Coronary artery (tissue), 2 donors: ENCODE data around the gene CEP41.

Experiments
- DNase-seq: peaks from one replicate; pipeline ENCODE4 v3.0.0-alpha.2; 2017; ENCODE audit warnings: low spot score
- H3K27ac ChIP-seq, 2 donors: fragments of 200-600 bp; sonication (generic); one replicate each; pipeline ENCODE4 v1.5.1; 2016 to 2019
- H3K4me3 ChIP-seq: fragments of 200-600 bp; sonication (generic); 2 replicates; pipeline ENCODE4 v1.5.1; 2016; ENCODE audit warnings: mild to moderate bottlenecking, moderate library complexity
- CTCF ChIP-seq: fragments of 200-600 bp; sonication (generic); IDR thresholded peaks from one replicate; pipeline ENCODE4 v1.5.1; 2019; ENCODE audit warnings: antibody characterized with exemption

Gene CEP41

GRCh38 chr7:130396109-130396508 lies 44.7 kb downstream of the CEP41 start:
- H3K27ac ChIP-seq, result no peak overlapping the region
- TF ChIP-seq CTCF, result no peak
- H3K4me3 ChIP-seq, result no peak overlapping the region
- DNase-seq, result no peak

- no peak for DNase-seq
- TF ChIP-seq CTCF, result no peak
- H3K27ac ChIP-seq, result no peak overlapping the region
- H3K4me3 ChIP-seq, result no peak overlapping the region
Observed at GRCh38 chr7:130395421-130395820, 45.4 kb downstream of the CEP41 start.

- Histone ChIP-seq H3K27ac (no peak overlapping the region), H3K4me3 (no peak overlapping the region)
- no peak for DNase-seq
- TF ChIP-seq CTCF, result no peak
Observed at GRCh38 chr7:130394421-130395195, 46.2 kb downstream of the CEP41 start.

GRCh38 chr7:130393841-130394411 lies 46.9 kb downstream of the CEP41 start:
- no peak overlapping the region for H3K27ac ChIP-seq
- DNase-seq, result no peak
- H3K4me3 ChIP-seq, result no peak overlapping the region
- no peak for TF ChIP-seq CTCF

GRCh38 chr7:130393101-130393561 lies 47.7 kb downstream of the CEP41 start:
- no peak for TF ChIP-seq CTCF
- Histone ChIP-seq H3K4me3 (no peak overlapping the region), H3K27ac (no peak overlapping the region)
- peak; percentile 69 for DNase-seq

GRCh38 chr7:130390486-130390885 lies 50.3 kb downstream of the CEP41 start:
- TF ChIP-seq CTCF, result no peak

GRCh38 chr7:130388671-130389070 lies 52.1 kb downstream of the CEP41 start:
- H3K4me3 ChIP-seq, result no peak overlapping the region
- no peak for TF ChIP-seq CTCF
- no peak overlapping the region for H3K27ac ChIP-seq
- DNase-seq, result no peak

More at GRCh38 chr7:130390486-130390885, 50.3 kb downstream of the CEP41 start:
- H3K27ac ChIP-seq, result no peak overlapping the region
- no peak for DNase-seq
- H3K4me3 ChIP-seq, result no peak overlapping the region
